ENCODE results near the gene FAM20B. TPM values are rescaled to one million over a fixed set of nuclear protein-coding genes. Genes with fewer than 3 reads are reported as not detected.
"Not testable (repeated sequence)": the region's sequence is repeated elsewhere in the genome, so short reads cannot be mapped to it uniquely, and the experiment has no call there.

The FAM20B gene
- total RNA-seq, 4 donors from 2014 or later, result 16.3 to 27.3 (median 18.7) TPM

GRCh38 chr1:179036844-179037465 lies 11.3 kb downstream of the FAM20B start:
- DNase-seq, result no peak
- Histone ChIP-seq H3K4me1 (peaks cover 8 to 63% (median 25%) of the 10 kb centered on the region in 3 donors), H3K27me3 (no peaks in the 10 kb centered on the region), H3K4me3 (no peak overlapping the region), H3K27ac (no peak overlapping the region), H3K9me3 (no peaks in the 10 kb centered on the region), H3K36me3 (no peaks in the 10 kb centered on the region)
- intact Hi-C loops (cut with DNase I), result no loop called here
- TF ChIP-seq POLR2A (IDR thresholded peaks at IDR 0.05) (no peak), CTCF (IDR thresholded peaks at IDR 0.05) (no peak)
- WGBS, 2 donors, result 51 to 64% methylated on average over 2 of the region's 2 CpGs

- H3K4me1 ChIP-seq, result peaks cover 8 to 47% (median 20%) of the 10 kb centered on the region in 3 donors
Observed at GRCh38 chr1:179038528-179039281, 13.0 kb downstream of the FAM20B start.

DNA sequence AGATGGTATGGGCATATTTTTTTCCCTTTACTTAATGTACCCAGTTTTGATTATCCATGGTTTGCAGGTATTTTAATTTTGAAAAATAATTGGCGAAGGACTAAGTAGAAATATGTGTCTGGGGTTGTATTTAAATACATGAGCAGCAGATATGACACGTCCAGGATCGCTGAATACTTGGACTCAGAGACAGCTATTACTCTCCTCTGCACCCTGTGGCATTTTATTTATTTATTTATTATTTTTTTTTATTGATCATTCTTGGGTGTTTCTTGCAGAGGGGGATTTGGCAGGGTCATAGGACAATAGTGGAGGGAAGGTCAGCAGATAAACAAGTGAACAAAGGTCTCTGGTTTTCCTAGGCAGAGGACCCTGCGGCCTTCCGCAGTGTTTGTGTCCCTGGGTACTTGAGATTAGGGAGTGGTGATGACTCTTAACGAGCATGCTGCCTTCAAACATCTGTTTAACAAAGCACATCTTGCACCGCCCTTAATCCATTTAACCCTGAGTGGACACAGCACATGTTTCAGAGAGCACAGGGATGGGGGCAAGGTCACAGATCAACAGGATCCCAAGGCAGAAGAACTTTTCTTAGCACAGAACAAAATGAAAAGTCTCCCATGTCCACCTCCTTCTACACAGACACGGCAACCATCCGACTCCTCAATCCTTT lies 13.9 kb downstream of the FAM20B start:
- intact Hi-C loops (cut with DNase I); H3K27ac ChIP-seq; H3K36me3 ChIP-seq; H3K27me3 ChIP-seq; DNase-seq; H3K4me3 ChIP-seq; H3K9me3 ChIP-seq: not testable (repeated sequence)
- 81 to 93% methylated on average over 6 of the region's 9 CpGs for WGBS, 2 donors
- peaks cover 6 to 38% (median 11%) of the 10 kb centered on the region in 3 donors for H3K4me1 ChIP-seq

More at GRCh38 chr1:179038528-179039281, 13.0 kb downstream of the FAM20B start:
- Histone ChIP-seq H3K36me3 (no peaks in the 10 kb centered on the region), H3K9me3 (no peaks in the 10 kb centered on the region), H3K27me3 (no peaks in the 10 kb centered on the region), H3K4me3 (no peak overlapping the region), H3K27ac (no peak overlapping the region)
- DNase-seq, result no peak
- 17 to 19% methylated on average over 1 of the region's 1 CpG for WGBS, 2 donors
- intact Hi-C loops (cut with DNase I), result no loop called here
- TF ChIP-seq CTCF (IDR thresholded peaks at IDR 0.05), result no peak
- no peak for TF ChIP-seq POLR2A (IDR thresholded peaks at IDR 0.05)

- H3K27me3 ChIP-seq; H3K27ac ChIP-seq; DNase-seq; H3K9me3 ChIP-seq; H3K36me3 ChIP-seq; intact Hi-C loops (cut with DNase I); H3K4me3 ChIP-seq: not testable (repeated sequence)
- 82% methylated on average over 3 of the region's 27 CpGs; no CpG with 5 or more reads in 1 of the 2 donors for WGBS, 2 donors
- peaks cover 6 to 32% (median 10%) of the 10 kb centered on the region in 3 donors for H3K4me1 ChIP-seq
Observed at GRCh38 chr1:179040175-179040551, 14.5 kb downstream of the FAM20B start.

DNA sequence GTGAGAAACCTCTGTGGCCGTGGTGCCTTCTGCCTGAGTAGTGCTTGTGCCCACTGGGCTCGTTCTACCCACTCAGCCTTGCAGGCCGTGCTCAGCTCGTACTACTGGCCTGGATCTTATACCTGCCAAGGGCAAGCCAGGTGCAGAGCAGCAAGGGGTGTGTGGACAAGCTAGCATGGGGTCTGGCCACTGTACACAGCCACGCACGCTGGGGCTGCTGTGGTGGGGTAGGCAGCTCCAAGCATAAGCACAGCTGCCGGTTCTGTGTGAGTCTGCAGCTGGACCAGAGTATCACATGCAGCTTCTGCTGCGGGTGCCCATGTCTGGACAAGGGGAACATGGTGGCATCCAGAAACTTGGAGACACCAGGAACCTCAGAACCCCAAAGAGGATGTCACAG lies 16.4 kb downstream of the FAM20B start:
- Histone ChIP-seq H3K27me3 (no peaks in the 10 kb centered on the region), H3K27ac (no peak overlapping the region), H3K4me1 (peaks cover 6 to 29% (median 10%) of the 10 kb centered on the region in 3 donors), H3K4me3 (no peak overlapping the region), H3K36me3 (peaks cover 0 to 2% (median 0%) of the 10 kb centered on the region in 3 donors), H3K9me3 (no peaks in the 10 kb centered on the region)
- intact Hi-C loops (cut with DNase I), result no loop called here
- TF ChIP-seq POLR2A (IDR thresholded peaks at IDR 0.05) (no peak), CTCF (IDR thresholded peaks at IDR 0.05) (no peak)
- WGBS, 2 donors, result 93 to 97% methylated on average over 4 to 5 of the region's 8 CpGs
- no peak for DNase-seq

DNA sequence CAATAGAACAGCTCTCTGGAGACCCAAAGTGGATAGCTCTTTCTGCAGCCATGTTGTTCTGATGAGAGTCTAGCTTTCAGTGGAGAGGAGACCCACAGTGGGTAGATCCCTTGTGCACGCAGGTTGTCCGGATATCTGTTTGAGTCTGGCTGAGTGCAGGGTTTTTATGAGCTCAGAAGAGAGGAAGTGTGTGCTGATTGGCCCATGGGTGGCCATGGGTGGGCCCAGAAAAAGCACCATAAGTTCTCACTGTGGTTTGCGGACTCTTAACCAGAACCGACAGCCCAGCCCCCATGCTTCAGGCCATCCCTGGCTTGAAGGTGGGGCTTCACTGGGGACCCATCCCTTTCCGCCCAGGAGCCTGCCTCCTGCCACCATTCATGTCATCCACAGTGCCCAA lies 17.0 kb downstream of the FAM20B start:
- intact Hi-C loops (cut with DNase I), result no loop called here
- TF ChIP-seq POLR2A (IDR thresholded peaks at IDR 0.05) (no peak), CTCF (IDR thresholded peaks at IDR 0.05) (no peak)
- no peak overlapping the region for H3K27ac ChIP-seq
- peaks cover 6 to 24% (median 10%) of the 10 kb centered on the region in 3 donors for H3K4me1 ChIP-seq
- no peaks in the 10 kb centered on the region for H3K27me3 ChIP-seq
- 94% methylated on average over 5 of the region's 5 CpGs; no CpG with 5 or more reads in 1 of the 2 donors for WGBS, 2 donors
- peaks cover 0 to 8% (median 0%) of the 10 kb centered on the region in 3 donors for H3K36me3 ChIP-seq
- DNase-seq, result no peak
- H3K9me3 ChIP-seq, result no peaks in the 10 kb centered on the region
- H3K4me3 ChIP-seq, result no peak overlapping the region
